ENCODE measurements around the gene UTP25.

Gene UTP25

DNA sequence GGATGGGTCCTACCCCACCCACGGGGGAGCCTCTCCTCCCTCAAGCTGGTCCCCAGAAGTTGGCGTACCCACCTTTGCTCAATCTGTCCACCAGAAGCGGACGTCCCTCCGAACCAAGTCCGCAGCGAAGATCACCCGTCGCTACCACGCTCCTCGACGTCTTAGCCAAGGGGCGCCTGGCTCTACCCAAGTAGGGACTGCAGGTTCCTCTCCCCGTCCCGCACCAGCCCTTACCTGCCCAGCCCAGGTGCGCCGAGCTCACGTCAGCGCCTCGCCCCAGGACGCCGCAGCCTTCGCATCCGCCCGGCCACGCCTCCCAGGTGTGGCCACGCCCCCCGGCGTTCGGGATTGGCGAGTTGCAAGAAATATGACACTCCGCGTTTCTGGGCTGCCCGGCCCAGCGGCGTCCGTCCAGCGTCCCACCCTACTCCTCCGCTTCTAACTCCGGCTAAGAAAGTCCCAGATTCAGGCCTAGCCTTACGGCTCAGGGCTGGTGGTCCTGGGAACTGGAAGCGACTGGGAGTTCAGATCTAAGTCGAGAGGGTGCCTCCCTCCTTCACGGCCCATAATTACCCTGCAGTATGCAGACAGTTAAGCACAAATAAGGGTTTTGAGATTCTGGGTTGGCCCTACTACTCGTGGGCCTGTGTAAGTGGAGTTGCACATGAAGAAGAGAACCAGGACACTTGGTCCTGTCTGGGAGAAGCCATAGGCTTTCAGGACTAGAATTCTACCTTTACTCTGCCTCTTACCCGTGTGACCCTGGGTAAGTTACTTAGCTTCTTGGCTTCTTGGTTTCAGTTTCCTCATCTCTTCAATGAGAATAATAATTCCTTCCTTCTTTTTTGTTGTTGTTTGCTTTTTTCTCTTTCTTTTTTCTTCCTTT, 21.7 kb upstream of the UTP25 start, which contains the start of gene IRF6:
Gene IRF6, minus strand, starts transcription at position 268 of the 886 bp plus-strand sequence. CDS start 4,729 bp downstream, outside the sequence.
- DNase-seq (ENCODE audit: low read depth in 3 of 3) = peak in 2 of 3 donors; percentile 34 to 63

DNA sequence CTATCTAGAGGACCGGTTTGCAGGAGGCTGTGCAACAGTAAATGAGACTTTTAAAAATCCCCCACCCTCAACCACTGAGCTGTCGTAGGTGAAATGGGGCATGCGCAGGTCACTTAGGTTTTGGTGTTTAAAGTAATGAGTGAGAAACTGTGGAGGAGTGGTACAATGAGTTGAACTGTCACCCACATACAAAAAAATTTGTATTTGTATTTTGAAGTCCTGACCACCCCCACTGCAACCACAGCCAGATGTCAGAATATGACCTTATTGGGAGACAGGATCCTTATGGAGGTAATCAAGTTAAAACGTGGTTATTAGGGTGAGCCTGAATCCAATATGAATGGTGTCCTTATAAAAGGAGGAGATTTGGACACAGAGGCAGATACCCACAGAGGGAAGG, 20.3 kb upstream of the UTP25 start:
- DNase-seq (ENCODE audit: low read depth in 3 of 3) = no peak

DNA sequence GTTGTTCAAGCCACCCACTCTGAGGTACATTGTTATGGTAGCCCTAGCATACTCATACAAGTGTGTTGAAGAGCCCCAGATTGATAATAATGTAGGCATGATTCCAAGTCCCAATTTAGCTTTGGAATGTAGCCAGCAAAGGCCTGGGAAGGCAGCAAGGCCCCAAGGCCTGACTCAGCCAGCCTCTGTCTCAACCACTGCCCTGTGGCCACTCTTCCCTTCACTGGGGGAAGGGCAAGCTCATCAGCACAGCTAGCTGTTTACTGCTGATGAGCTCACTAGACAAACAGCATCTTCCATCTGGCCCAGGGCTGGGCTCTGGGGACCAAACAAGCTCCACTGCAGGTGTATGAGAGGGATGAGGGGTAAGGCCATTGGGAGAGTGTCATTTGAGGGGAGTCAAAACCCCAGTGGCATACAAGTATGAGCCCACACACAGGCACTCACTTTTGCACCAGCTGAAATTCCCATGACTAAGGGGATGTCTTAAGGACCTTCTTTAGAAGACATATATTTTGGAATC, 19.7 kb upstream of the UTP25 start:
- no peak for DNase-seq (ENCODE audit: low read depth in 3 of 3)

DNA sequence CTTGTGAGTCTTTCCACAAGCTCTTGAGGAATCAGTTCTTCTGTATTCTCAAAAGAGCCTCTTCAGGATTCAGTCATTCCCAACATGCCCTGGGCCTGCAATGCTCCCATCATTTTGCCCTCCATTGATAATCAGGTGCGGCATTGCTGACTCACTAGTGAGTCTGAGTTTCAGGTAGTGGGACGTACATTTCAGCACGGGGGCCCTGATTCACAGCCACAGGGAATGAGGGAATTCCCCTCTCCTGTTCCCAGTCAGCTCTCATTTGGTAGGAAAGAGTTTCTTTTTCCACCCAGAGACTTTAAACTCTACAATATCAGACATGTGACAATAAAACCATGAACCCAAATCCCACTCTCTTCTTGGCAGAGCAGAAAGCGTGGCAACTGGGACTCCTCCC, 18.2 kb upstream of the UTP25 start:
- DNase-seq (ENCODE audit: low read depth in 3 of 3) = no peak

DNA sequence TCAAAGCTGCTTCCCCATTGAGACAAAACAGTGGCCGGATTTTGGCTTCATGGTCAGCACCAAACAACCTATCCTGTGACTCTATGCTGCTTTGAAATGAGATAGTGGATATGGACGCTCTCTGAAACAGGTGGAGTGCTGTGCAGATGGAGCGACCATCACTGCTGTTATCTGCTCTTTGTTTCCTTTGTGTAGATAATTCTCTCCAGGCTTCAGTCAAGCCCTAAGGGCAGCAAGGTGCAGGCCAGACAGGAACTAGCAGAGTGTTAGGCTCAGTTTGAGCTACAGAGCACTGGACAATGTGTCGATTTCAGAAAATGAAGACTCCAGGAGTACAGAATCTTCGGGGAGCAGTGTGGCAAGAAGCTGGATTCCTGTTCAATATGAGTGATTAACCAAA, 17.0 kb upstream of the UTP25 start:
- no peak for DNase-seq (ENCODE audit: low read depth in 3 of 3)

DNA sequence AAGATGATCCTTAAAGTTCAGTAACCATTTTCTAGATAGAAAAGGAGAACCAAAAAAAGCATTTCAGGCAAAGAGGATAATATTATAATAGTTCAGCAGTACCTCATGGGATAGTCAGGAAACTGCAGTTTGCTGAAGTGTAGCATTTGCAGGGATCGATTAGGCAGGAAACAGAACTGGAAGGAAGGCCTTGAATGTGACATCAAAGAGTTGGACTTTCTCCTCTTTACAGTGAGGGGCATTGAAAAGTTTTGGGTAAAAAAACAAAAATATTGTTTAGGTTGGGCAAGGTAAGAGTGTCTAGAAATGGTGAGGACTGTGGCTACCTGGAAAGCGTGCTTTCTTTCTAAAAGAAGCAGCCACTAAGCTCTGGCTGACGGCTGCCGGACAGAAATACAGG, 13.9 kb upstream of the UTP25 start:
- no peak for DNase-seq (ENCODE audit: low read depth in 3 of 3)

DNA sequence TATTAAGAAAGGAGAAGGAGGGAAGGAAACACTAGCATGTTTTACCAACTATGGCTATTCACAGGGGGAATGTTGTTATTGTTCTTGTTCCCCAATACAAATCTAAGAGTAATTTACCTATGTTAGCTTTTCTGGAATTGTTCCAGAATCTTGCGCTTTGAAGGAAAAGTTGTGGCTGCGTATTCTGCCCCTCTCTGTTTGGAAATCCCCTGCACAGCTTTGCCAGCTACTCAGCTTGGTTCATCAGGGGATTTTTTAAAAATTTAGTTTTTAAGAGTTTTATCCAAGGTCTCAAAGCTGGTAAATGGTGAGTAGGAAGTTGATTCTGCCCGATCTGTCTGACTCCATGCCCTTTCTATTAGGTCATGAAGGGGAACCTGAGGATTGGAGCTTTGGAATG, 12.3 kb upstream of the UTP25 start:
- no peak for DNase-seq (ENCODE audit: low read depth in 3 of 3)

DNA sequence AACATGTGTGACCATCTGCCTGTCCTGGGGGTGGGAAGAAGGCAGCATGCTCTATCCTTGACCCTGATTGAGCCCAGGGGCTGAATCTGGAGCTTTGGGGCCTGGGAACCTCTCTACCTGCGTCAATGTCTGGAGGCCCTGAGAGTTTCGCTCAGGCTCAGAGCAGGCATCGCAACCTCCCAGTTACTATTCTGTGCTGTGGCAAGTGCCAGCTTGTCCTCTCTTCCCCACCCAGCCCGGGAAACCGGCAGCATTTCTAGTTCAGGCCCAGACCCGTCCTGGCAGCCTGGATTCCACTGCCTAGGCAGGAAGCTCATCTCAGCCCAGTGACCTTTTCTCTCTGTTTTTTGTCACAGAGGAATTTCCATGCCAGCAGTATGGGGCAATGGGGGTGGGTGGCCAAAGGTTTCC, 11.8 kb upstream of the UTP25 start:
- no peak for DNase-seq (ENCODE audit: low read depth in 3 of 3)

DNA sequence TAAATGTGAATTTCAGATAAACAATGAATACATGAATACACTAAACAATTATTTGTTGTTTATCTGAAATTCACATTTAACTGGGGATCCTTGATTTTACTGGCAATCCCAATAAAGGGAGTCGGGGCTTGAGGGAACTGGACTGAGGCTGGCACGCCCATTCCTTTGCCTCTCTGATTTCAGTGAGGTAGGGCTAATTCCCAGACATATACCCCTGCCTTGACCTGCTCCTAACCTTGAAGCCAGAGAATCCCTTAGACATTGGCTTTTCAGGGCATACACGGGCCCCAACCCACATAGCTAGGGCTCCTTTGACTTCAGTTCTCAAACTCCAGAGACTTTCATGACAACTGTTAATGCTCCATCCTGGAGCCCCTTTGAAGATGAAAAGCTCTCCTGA, 10.8 kb upstream of the UTP25 start:
- no peak for DNase-seq (ENCODE audit: low read depth in 3 of 3)

DNA sequence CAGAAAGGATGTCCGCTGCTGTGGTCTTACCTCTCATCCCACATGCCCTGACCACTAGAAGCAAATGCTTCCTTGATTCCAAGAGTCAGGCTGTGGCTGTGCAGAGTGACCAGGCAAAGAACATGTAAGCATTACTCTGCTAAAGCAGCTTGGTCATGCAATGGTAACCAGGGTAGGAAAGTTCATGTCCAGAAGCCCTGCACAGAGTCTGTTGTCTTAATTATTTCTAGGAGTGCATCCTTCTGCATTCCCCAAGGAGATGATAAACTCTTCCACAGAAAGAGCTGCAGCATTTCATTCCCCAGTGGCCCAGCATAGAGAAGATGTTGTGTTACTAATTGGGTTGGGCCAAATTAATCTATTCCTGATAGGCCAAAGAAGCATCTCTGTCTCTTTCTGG, 10.1 kb upstream of the UTP25 start:
- no peak for DNase-seq (ENCODE audit: low read depth in 3 of 3)

DNA sequence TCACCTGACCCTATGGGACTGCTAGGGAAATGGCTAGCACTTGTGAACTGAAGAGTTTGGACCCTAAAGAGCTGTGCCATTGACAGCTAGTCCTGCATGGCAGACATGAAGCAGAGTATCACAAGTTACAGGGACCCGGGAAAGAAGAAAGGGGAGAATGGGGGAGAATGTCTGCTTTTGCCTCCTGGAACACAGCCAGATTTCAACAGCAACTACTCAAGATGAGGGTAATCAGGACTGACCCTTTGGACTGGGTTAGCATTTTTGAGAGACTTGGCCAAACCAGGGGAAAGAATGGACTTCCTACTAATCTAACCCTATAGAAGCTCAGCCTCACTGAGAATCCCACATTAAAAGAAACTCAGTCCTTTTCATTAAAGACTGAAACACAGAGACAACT, 8.7 kb upstream of the UTP25 start:
- no peak for DNase-seq (ENCODE audit: low read depth in 3 of 3)

DNA sequence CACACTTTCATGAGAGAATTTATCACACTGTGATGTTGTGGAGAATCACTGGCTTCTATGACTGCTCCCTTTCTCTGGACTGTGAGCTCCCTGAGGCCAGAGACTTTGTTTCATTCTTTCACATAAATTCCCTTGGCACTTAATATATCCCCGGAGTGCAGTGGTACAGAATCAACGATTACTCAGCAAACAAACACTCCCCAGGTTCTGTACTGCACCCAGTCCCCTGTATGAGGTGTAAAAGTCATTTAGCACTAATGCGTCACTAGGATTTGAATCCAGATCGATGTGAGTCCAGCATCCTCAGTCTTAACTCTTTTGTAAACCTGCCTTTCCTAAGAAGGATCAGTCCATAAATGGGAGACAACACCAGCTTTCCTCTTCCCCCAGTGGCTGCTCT, 6.8 kb upstream of the UTP25 start:
- no peak for DNase-seq (ENCODE audit: low read depth in 3 of 3)

DNA sequence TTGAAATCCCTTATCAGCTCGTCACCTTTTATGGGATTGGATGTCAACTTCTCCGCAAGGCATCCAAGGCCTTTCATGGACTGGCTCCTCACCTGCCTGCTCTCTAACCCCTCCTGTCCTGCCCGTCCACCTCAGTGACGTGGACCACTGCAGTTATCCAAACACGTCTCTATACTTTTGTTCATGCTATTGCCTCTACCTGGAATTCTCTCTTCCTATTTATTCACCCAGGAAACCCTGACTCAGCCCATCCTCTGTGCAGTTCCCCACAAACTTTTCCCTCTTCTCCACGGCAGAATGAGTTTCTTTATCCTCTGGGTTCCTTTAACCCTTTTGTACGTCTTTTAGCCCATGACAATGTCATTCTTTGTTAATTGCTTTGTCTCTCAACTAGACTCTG, 5.1 kb upstream of the UTP25 start:
- no peak for DNase-seq (ENCODE audit: low read depth in 3 of 3)

DNA sequence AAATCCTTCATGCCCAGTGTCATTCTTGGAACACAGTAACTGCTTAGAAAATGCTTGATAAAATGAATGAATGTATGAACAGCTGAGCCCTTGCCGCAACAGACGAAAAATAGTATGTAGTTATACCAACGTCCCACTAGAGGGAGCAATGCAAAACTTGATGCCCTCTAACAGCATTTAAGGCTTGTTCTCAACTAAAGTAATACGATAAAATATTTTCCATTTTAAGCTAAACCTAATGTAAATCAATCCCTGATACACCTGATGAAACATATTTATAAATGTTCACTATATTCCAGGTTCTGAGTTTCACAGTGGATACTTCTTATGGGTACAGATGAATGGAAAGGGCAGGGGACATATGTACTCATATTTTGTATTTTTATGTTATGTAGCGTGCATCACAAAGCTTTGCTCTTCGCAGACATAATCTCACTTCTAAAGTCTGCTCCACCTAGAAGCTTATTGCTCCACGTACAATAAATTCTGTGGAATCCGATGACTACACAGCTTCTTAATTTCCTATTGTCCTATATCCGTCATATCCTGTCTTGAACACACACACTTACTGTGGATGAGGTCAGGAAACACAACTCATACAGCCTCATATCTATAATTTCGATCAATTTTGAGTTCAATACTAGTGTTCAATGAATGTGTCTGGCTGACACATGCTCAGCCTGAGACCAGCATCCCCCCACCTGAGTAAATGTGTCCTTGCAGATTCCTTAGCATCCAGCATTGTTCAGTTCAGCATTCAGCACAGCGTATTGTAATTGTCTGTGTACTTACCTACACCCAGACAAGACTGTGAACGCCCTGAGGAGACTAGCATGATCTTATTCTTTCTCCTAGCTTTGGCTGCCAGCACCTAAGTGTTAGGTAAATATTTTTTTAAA, 4.4 kb upstream of the UTP25 start:
- DNase-seq (ENCODE audit: low read depth in 3 of 3) = no peak

DNA sequence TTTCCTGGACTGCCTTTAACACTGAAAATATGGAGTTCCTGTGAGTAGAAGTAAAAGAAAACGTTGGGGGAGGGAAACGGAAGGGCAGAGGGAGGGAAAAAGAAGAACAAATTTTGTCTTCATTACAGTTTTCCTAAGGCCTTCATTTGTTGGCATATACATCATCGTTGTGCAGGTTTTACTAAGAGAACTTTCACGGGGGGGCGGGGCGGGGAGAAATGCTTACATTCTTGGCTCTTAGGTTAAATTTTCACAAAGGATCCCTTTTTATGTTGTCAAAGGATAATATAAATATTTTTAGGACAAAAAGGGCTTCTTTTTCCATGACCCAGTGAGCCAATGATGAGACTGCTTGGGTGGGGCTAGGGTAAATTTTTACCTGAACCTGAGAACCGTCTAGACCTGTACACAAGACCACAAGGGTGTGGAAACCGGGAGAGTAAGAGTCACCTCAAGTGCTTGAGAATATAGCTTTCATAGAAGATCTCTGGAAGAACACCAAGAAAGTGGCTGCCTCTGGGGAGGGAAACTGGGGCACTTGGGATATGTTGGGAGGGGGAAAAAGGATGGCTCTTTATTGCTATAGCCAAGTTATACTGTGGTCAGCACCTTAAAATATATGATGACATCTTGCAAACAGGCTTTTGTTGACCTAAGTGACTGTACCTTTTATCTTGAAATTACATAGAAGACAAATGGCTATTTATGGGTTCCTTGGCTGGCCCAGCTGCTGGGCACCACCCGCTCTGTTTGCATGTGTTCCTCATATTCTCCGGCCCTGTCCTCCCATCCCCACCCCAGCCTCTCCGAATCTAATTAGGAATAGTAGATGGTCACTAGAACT, 2.0 kb upstream of the UTP25 start:
- DNase-seq (ENCODE audit: low read depth in 3 of 3) = no peak

DNA sequence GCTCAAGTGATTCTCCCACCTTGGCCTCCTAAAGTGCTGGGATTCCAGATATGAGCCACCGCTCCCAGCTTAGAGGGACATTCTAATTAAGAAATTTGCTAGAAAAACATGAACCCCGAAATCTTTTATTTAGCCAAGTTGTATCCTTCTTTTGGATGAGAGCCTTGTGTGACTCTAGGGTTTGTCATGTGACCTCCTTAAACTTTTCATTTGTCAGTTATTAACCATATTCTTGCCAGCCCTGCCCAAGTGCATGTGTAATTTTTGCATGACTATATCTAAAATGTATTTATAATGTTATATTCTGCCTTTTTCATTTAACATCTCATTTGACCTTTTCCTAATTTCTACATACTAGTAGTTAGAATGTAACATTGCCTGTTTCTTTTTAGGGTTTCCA, 1.9 kb downstream of the UTP25 start:
- no peak for DNase-seq (ENCODE audit: low read depth in 3 of 3)

DNA sequence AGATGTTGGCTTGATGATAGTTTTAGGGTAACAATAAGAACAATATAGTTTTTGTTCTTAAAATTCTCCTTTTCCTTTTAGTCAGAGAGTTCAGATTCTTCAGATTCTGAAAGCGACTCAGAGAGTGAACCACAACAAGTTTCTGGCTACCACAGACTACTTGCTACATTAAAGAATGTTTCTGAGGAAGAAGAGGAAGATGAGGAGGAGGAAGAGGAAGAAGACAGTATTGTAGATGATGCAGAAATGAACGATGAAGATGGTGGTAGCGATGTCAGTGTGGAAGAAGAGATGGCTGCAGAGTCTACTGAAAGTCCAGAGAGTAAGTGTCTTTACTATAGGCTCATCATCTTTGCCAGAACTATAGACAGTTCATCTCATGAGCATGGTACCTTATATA, 3.0 kb downstream of the UTP25 start:
- no peak for DNase-seq (ENCODE audit: low read depth in 3 of 3)

DNA sequence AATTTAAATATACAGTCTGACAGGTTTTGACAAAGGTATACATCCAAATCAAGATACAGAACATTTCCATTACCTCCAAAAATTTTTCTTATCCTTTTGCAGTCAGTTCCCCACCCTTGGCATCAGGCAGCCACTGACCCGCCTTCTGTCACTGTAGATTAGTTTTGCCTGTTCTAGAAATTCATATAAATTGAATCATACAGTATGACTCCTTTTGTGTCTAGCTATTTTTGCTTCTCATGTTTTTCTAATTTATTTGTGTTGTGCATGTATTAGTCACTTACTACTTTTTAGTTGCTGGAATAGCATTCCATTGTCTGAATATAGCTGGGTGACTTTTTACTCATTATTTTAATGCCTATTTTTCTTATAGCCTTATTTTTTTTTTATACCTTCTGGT, 3.8 kb downstream of the UTP25 start:
- DNase-seq (ENCODE audit: low read depth in 3 of 3) = no peak

DNA sequence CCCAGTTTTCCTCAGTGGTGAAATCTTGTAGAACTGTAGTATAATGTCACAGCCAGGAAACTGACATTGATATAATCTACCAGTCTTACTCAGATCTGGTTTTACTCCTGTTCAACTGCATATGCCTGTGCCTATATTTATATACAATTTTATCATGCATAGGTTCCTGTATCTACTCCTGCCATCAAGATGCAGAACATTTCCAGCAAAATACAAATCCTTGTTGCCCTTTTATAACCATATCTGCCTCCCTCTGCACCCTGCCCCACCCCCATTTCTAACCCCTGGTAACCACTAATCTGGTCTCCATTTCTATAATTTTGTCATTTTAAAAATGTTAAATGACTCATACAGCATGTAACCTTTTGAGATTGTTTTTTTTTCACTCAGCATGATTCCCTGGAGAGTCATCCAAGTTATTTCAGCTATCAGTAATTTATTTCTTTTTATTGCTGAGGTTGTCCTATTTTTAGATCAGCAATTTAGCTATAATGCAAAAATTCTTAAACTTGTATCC, 8.1 kb downstream of the UTP25 start:
- DNase-seq (ENCODE audit: low read depth in 3 of 3) = no peak

DNA sequence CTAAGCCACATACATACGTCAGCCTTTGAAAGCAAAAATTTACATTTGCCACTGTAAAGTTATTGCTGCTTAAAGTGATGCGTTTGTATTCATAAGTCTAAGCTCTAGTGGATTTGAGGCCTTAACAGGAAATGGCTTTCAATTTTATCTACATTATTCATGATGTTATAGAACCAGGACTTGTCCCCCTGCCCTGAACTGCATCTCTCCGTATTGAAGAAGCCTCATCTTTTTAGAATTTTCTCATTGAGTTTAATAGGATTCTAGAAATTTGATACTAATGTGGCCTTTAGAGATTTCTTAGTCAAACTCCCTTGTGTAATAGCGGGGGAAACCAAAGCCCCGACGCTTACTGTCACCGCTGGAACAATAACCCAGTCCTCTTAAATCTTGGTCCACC, 9.9 kb downstream of the UTP25 start:
- DNase-seq (ENCODE audit: low read depth in 3 of 3) = no peak

DNA sequence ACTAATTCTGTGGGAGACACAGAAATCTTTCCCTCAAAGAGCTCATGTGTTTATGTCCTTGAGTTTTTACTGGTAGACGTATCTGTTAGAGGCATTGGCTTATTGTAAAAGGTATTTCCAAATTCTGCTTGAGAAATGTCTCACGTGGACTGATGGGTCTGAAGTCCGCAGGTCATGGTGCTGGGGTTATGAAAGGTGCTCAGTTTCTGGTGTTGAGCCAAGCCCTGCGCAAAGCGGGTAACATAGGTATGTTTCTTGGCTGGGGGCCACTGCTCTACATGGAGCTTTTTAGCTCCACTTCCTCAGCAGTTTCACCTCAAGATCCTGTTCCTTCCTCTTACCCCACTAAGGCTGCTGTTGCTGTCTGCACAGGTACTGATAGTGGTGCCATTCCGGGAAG, 10.8 kb downstream of the UTP25 start:
- no peak for DNase-seq (ENCODE audit: low read depth in 3 of 3)
